HG02943 (cell line): ENCODE data around the gene MAPKAP1.

ENCODE experiments used
- ATAC-seq: cut with Tn5 transposase; IDR thresholded peaks from one replicate; pipeline ENCODE4 v1.9.1; 2021; ENCODE audit warnings: mild to moderate bottlenecking, low read depth, moderate library complexity; ENCODE audit not compliant: unreplicated experiment

MAPKAP1 gene

GRCh38 chr9:125495172-125496119 lies 211.6 kb downstream of the MAPKAP1 start:
- ATAC-seq, result no peak

GRCh38 chr9:125494653-125494915 lies 212.4 kb downstream of the MAPKAP1 start:
- no peak for ATAC-seq

GRCh38 chr9:125493881-125494652 lies 212.9 kb downstream of the MAPKAP1 start:
- ATAC-seq, result no peak

- no peak for ATAC-seq
Observed at GRCh38 chr9:125493384-125493783, 213.6 kb downstream of the MAPKAP1 start.

GRCh38 chr9:125492719-125493118 lies 214.3 kb downstream of the MAPKAP1 start:
- ATAC-seq, result no peak

- ATAC-seq, result no peak
Observed at GRCh38 chr9:125487842-125488241, 219.2 kb downstream of the MAPKAP1 start.

- no peak for ATAC-seq
Observed at GRCh38 chr9:125486576-125486975, 220.4 kb downstream of the MAPKAP1 start.

GRCh38 chr9:125486152-125486508 lies 220.9 kb downstream of the MAPKAP1 start:
- ATAC-seq, result no peak

- ATAC-seq, result no peak
Observed at GRCh38 chr9:125485471-125486151, 221.4 kb downstream of the MAPKAP1 start.

GRCh38 chr9:125484350-125485282 lies 222.4 kb downstream of the MAPKAP1 start:
- ATAC-seq, result no peak

GRCh38 chr9:125483697-125484096 lies 223.3 kb downstream of the MAPKAP1 start:
- no peak for ATAC-seq

GRCh38 chr9:125479846-125480615 lies 227.0 kb downstream of the MAPKAP1 start:
- ATAC-seq, result no peak

GRCh38 chr9:125477089-125477544 lies 229.9 kb downstream of the MAPKAP1 start:
- no peak for ATAC-seq

GRCh38 chr9:125476645-125477044 lies 230.4 kb downstream of the MAPKAP1 start:
- ATAC-seq, result no peak

- ATAC-seq, result no peak
Observed at GRCh38 chr9:125475385-125475784, 231.6 kb downstream of the MAPKAP1 start.

- ATAC-seq, result no peak
Observed at GRCh38 chr9:125472926-125473701, 233.9 kb downstream of the MAPKAP1 start.

- ATAC-seq, result no peak
Observed at GRCh38 chr9:125472562-125472925, 234.5 kb downstream of the MAPKAP1 start.

GRCh38 chr9:125470767-125471580 lies 236.0 kb downstream of the MAPKAP1 start:
- no peak for ATAC-seq
